T-cell (primary cell): ENCODE data around the gene TELO2. TPM values are rescaled to one million over a fixed set of nuclear protein-coding genes. Genes with fewer than 3 reads are reported as not detected.

Source experiments
- ATAC-seq, 4 experiments: fragments of 200-7000 bp in 3 of 4; fragments of 150-1000 bp in 1 of 4; cut with Tn5 transposase; replicated peaks in 1 of 4; 1 replicate in 3 of 4; 2 replicates in 1 of 4; pipeline ENCODE4 v1.10.0; 2021; ENCODE audit warnings: moderate library complexity in 3 of 4, mild to moderate bottlenecking in 2 of 4, moderate number of reproducible peaks in 1 of 4
- CTCF ChIA-PET, 2 donors: fragments of 300-600 bp; sonication (Branson Sonifier 250); formaldehyde crosslinking; loops; one replicate each; lab custom pipeline; 2022; ENCODE audit warnings: antibody characterized with exemption in 2 of 2; lab: Charles Lee
- POLR2A ChIA-PET, 2 donors: fragments of 300-600 bp; sonication (Branson Sonifier 250); formaldehyde crosslinking; loops; one replicate each; lab custom pipeline; 2022; ENCODE audit warnings: antibody characterized with exemption in 2 of 2; lab: Charles Lee
- DNase-seq, 35 experiments: peaks; one replicate each; pipeline versions ENCODE4 v3.0.0 to v3.0.0-alpha.2; 2013 to 2023
- H3K27ac ChIP-seq: one replicate; pipeline ENCODE4 v1.5.1; 2013; ENCODE audit warnings: low read length
- H3K27me3 ChIP-seq, 2 experiments: replicated peaks in 1 of 2; 1 replicate in 1 of 2; 2 replicates in 1 of 2; pipeline versions ENCODE4 v1.6.1 to v1.7.0; 2013; ENCODE audit warnings: low read length in 1 of 2, mixed read lengths in 1 of 2; ENCODE audit not compliant: control insufficient read depth in 2 of 2, insufficient read depth in 2 of 2; ENCODE audit errors: extremely low read depth in 1 of 2
- H3K36me3 ChIP-seq, 2 donors: 1 replicate in 1 of 2; 2 replicates in 1 of 2; pipeline versions ENCODE4 v1.6.1 to v1.7.0; 2013; ENCODE audit warnings: low read length in 1 of 2; ENCODE audit not compliant: control insufficient read depth in 2 of 2, insufficient read depth in 1 of 2; ENCODE audit errors: extremely low read depth in 1 of 2
- H3K4me1 ChIP-seq, 2 experiments: 1 replicate in 1 of 2; 2 replicates in 1 of 2; pipeline versions ENCODE4 v1.6.1 to v1.7.0; 2013; ENCODE audit warnings: low read length in 2 of 2, mixed read lengths in 1 of 2; ENCODE audit not compliant: insufficient read depth in 2 of 2, control insufficient read depth in 1 of 2; ENCODE audit errors: extremely low read depth in 1 of 2
- H3K4me3 ChIP-seq, 2 donors: 1 replicate in 1 of 2; 2 replicates in 1 of 2; pipeline versions ENCODE4 v1.5.1 to v1.7.0; 2013; ENCODE audit warnings: mild to moderate bottlenecking in 2 of 2, low read length in 1 of 2, moderate library complexity in 1 of 2; ENCODE audit not compliant: control insufficient read depth in 1 of 2; ENCODE audit errors: extremely low read depth in 1 of 2
- H3K9me3 ChIP-seq: 2 replicates; pipeline ENCODE4 v1.7.0; 2013
- H3K27ac Mint-ChIP-seq, 2 donors: one replicate each; pipeline ENCODE4 v1.8.0; 2020 to 2021; ENCODE audit warnings: mild to moderate bottlenecking in 2 of 2, mixed read lengths in 2 of 2
- H3K27me3 Mint-ChIP-seq, 2 donors: one replicate each; pipeline ENCODE4 v1.8.0; 2021 to 2022; ENCODE audit warnings: mixed read lengths in 2 of 2
- H3K36me3 Mint-ChIP-seq: one replicate; pipeline ENCODE4 v1.8.0; 2021; ENCODE audit warnings: mixed read lengths
- H3K4me1 Mint-ChIP-seq, 3 donors: one replicate each; pipeline ENCODE4 v1.8.0; 2020 to 2022; ENCODE audit warnings: mixed read lengths in 3 of 3, mild to moderate bottlenecking in 1 of 3
- H3K4me3 Mint-ChIP-seq, 3 donors: one replicate each; pipeline ENCODE4 v1.8.0; 2020 to 2022; ENCODE audit warnings: mild to moderate bottlenecking in 3 of 3, mixed read lengths in 3 of 3, moderate library complexity in 3 of 3
- H3K9me3 Mint-ChIP-seq, 3 donors: one replicate each; pipeline ENCODE4 v1.8.0; 2020 to 2022; ENCODE audit warnings: mixed read lengths in 3 of 3
- WGBS: methylation state at CpG from one replicate; pipeline ENCODE4 v1.1.5; 2013; ENCODE audit warnings: missing lambda C conversion rate; ENCODE audit not compliant: insufficient coverage; 5-methylcytosine and 5-hydroxymethylcytosine counted together
- total RNA-seq, 35 experiments: library from RNA in 6 of 35; stranded (reverse) in 6 of 35; fragments of 120-200 nt in 1 of 35; gene quantifications; one replicate each; pipeline versions ENCODE4 v1.2.1 to v1.2.4 and lab custom pipeline; 2013 to 2026

TELO2 gene
- total RNA-seq, 5 donors from 2014 or later (not counting 1 experiment from before 2014, with no cell fraction given) = 36.0 to 73.0 (median 56.1) TPM

DNA sequence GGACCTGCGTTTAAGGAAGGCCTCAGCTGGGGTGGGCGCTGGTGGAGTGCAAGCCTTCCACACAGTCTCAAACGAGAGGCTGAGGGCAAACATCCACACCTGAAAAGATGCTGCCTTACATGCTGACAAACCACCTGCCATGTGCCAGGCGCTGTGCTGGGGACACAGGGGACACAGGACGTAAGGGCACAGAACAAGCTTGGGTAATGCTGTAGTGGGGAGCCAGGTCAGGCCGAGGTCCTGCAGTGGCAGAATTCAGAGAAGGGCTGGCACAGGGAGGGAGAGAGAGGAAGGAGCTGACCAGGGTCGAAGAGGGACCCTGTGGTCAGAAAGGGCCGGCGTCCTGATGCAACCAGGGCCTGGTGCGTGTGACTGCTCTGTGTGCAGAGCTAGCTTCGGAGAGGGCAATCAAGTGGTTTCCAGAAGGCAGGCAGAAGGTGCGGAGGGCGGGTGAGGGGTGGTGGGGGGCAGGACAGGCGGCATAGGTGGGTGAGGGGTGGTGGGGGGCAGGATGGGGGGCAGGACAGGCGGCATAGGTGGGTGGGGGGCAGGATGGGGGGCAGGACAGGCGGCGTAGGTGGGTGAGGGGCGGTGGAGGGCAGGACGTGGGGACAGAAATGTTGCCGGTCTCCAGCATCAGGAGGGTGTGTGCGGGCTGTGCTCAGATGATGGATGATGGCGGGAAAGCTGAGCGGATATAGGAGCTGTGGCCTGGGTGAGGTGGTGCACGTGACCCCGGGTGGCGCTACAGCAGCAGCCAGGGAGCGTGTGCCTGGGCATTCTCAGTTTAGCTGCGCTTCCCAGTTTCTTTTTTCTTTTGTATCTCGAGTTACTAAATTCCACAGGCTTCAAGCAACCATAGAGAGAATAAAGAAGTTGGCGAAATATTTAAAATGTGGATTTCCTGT, 18.8 kb downstream of the TELO2 start:
- DNase-seq (no peak), ATAC-seq (no peak)
- Mint-ChIP-seq H3K4me1 (no peaks in the 10 kb centered on the region), H3K4me3 (no peak overlapping the region), H3K27ac (no peak overlapping the region), H3K27me3 (no peaks in the 10 kb centered on the region), H3K36me3 (peaks cover 8% of the 10 kb centered on the region), H3K9me3 (peaks cover 7% of the 10 kb centered on the region in 3 donors)
- no peak overlapping the region for H3K4me3 ChIP-seq
- H3K27me3 ChIP-seq = no peaks in the 10 kb centered on the region
- POLR2A ChIA-PET = no interaction called here
- CTCF ChIA-PET = no interaction called here
- no peak overlapping the region for H3K27ac ChIP-seq
- H3K9me3 ChIP-seq = peaks cover 2% of the 10 kb centered on the region
- no peaks in the 10 kb centered on the region for H3K4me1 ChIP-seq
- WGBS = 74% methylated on average over 14 of the region's 30 CpGs
- H3K36me3 ChIP-seq = peaks cover 5 to 9% of the 10 kb centered on the region in 2 donors

GRCh38 chr16:1512774-1513173, 19.6 kb downstream of the TELO2 start:
- Mint-ChIP-seq H3K4me1 (no peaks in the 10 kb centered on the region), H3K36me3 (peaks cover 8% of the 10 kb centered on the region), H3K9me3 (peaks cover 7% of the 10 kb centered on the region in 3 donors), H3K27ac (no peak overlapping the region), H3K27me3 (no peaks in the 10 kb centered on the region), H3K4me3 (no peak overlapping the region)
- Histone ChIP-seq H3K36me3 (peaks cover 5 to 9% of the 10 kb centered on the region in 2 donors), H3K4me3 (no peak overlapping the region), H3K27ac (no peak overlapping the region), H3K9me3 (peaks cover 2% of the 10 kb centered on the region), H3K27me3 (no peaks in the 10 kb centered on the region), H3K4me1 (no peaks in the 10 kb centered on the region)
- no peak for DNase-seq
- ChIA-PET POLR2A (no interaction called here), CTCF (no interaction called here)
- 97% methylated on average over 14 of the region's 15 CpGs for WGBS
- ATAC-seq = no peak

- no peak overlapping the region for H3K27ac ChIP-seq
- no peaks in the 10 kb centered on the region for H3K4me1 ChIP-seq
- H3K4me3 ChIP-seq = no peak overlapping the region
- H3K4me1 Mint-ChIP-seq = no peaks in the 10 kb centered on the region
- ATAC-seq (no peak), DNase-seq (no peak)
- H3K27me3 Mint-ChIP-seq = no peaks in the 10 kb centered on the region
- H3K27ac Mint-ChIP-seq = no peak overlapping the region
- peaks cover 7% of the 10 kb centered on the region in 3 donors for H3K9me3 Mint-ChIP-seq
- CTCF ChIA-PET = no interaction called here
- POLR2A ChIA-PET = interaction anchor here in 1 of 2 donors (0.6 kb wide), 1 partner anchor 124 kb away, joined by 4 read pairs; no protein-coding TSS in a partner anchor
- H3K36me3 ChIP-seq = peaks cover 10 to 11% of the 10 kb centered on the region in 2 donors
- WGBS = 100% methylated on average over 1 of the region's 3 CpGs
- H3K9me3 ChIP-seq = peaks cover 2% of the 10 kb centered on the region
- H3K36me3 Mint-ChIP-seq = peaks cover 8% of the 10 kb centered on the region
- no peak overlapping the region for H3K4me3 Mint-ChIP-seq
- H3K27me3 ChIP-seq = no peaks in the 10 kb centered on the region
Measured at GRCh38 chr16:1514507-1514906, 21.3 kb downstream of the TELO2 start.

GRCh38 chr16:1518626-1519135, 25.5 kb downstream of the TELO2 start:
- ATAC-seq = no peak
- peaks cover 6 to 13% of the 10 kb centered on the region in 2 donors for H3K36me3 ChIP-seq
- Mint-ChIP-seq H3K4me1 (no peaks in the 10 kb centered on the region), H3K36me3 (peaks cover 4% of the 10 kb centered on the region), H3K9me3 (peaks cover 7% of the 10 kb centered on the region in 3 donors), H3K27ac (no peak overlapping the region), H3K4me3 (no peak overlapping the region), H3K27me3 (no peaks in the 10 kb centered on the region)
- no peaks in the 10 kb centered on the region for H3K4me1 ChIP-seq
- H3K4me3 ChIP-seq = no peak overlapping the region
- CTCF ChIA-PET = no interaction called here
- 89% methylated on average over 14 of the region's 16 CpGs for WGBS
- POLR2A ChIA-PET = interaction anchor here in 1 of 2 donors (0.7 kb wide), 1 partner anchor 678 kb away, joined by 3 read pairs; no protein-coding TSS in a partner anchor
- DNase-seq = no peak
- H3K9me3 ChIP-seq = peaks cover 2% of the 10 kb centered on the region
- no peaks in the 10 kb centered on the region for H3K27me3 ChIP-seq
- H3K27ac ChIP-seq = no peak overlapping the region

DNA sequence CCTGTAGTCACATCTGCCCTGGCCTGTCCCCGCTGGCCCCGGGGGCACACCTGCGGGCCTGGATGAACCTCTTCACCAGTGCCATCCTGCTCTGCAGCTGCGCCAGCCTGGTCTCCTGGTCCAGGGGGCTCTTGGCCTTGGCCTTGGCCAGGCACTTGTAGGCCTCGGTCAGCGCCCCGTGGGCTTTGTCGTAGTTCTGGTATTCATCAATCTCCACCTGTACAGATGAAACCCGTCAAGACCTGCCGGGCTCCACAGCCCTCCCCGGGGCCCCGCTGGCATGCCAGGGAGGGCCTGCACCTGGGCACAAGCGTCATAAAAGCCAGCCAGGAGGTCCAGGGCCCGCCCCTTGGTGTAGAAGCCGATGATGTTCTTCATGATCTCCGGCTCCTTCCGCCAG, 26.7 kb downstream of the TELO2 start:
- ATAC-seq (no peak), DNase-seq (no peak)
- no peaks in the 10 kb centered on the region for H3K4me1 ChIP-seq
- no peak overlapping the region for H3K4me3 ChIP-seq
- H3K27ac Mint-ChIP-seq = no peak overlapping the region
- no peaks in the 10 kb centered on the region for H3K27me3 Mint-ChIP-seq
- H3K9me3 Mint-ChIP-seq = peaks cover 2 to 3% (median 3%) of the 10 kb centered on the region in 3 donors
- no peaks in the 10 kb centered on the region for H3K27me3 ChIP-seq
- no peak overlapping the region for H3K27ac ChIP-seq
- POLR2A ChIA-PET = no interaction called here
- peaks cover 3% of the 10 kb centered on the region for H3K36me3 Mint-ChIP-seq
- H3K9me3 ChIP-seq = peaks cover under 1% of the 10 kb centered on the region
- peaks cover 8 to 16% of the 10 kb centered on the region in 2 donors for H3K36me3 ChIP-seq
- H3K4me1 Mint-ChIP-seq = peaks cover 0 to 2% (median 0%) of the 10 kb centered on the region in 3 donors
- no peak overlapping the region for H3K4me3 Mint-ChIP-seq
- 98% methylated on average over 17 of the region's 17 CpGs for WGBS
- CTCF ChIA-PET = no interaction called here

DNA sequence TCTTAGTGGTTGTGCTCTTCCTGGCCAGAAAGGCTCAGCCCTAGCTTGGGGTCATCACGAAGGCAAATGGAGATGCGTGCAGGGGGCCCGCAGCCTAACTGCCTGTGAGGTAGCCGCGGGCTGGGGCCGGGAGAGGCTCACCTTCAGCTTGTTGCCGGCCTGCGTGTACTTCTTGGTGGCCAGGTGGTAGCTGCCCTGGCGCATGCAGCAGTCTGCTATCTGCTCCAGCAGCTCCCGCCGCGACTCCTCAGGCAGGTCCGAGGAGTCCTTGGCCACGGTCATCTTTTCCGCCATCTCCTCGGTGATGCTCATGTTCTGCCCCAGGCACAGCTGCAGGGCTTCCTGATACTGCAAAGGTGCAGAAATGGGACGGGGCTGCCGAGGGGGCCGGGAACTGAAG, 27.3 kb downstream of the TELO2 start:
- no peak overlapping the region for H3K27ac Mint-ChIP-seq
- CTCF ChIA-PET = no interaction called here

More for the DNA sequence above, 27.3 kb downstream of the TELO2 start:
- no peak overlapping the region for H3K4me3 ChIP-seq
- H3K27me3 Mint-ChIP-seq = no peaks in the 10 kb centered on the region
- H3K4me1 ChIP-seq = peaks cover 0 to 6% of the 10 kb centered on the region in 2 experiments
- H3K36me3 ChIP-seq = peaks cover 8 to 16% of the 10 kb centered on the region in 2 donors
- WGBS = 92% methylated on average over 16 of the region's 19 CpGs
- H3K9me3 ChIP-seq = no peaks in the 10 kb centered on the region
- POLR2A ChIA-PET = no interaction called here
- DNase-seq (no peak), ATAC-seq (no peak)
- H3K36me3 Mint-ChIP-seq = no peaks in the 10 kb centered on the region
- peaks cover 0 to 6% (median 4%) of the 10 kb centered on the region in 3 donors for H3K4me1 Mint-ChIP-seq
- no peaks in the 10 kb centered on the region for H3K27me3 ChIP-seq
- H3K9me3 Mint-ChIP-seq = no peaks in the 10 kb centered on the region
- no peak overlapping the region for H3K27ac ChIP-seq
- H3K4me3 Mint-ChIP-seq = no peak overlapping the region
